K562 (cell line): ENCODE measurements around the gene FOXO3. TPM values are rescaled to one million over a fixed set of nuclear protein-coding genes. Genes with fewer than 3 reads are reported as not detected.

Experiments used
- CSDE1 ChIP-seq, 2 experiments: fragments of 450-650 bp; IDR thresholded peaks; 2 replicates each; pipeline ENCODE4 v1.6.1; 2016; ENCODE audit warnings: mild to moderate bottlenecking in 1 of 2
- CUX1 ChIP-seq: fragments of 200-800 bp; sonication (Bioruptor generic); IDR thresholded peaks from 2 replicates; pipeline ENCODE4 v1.6.1; 2016; ENCODE audit warnings: missing genetic modification characterization, missing compliant biosample characterization
- ELK1 ChIP-seq: sonication (generic); formaldehyde crosslinking; IDR thresholded peaks from 2 replicates; pipeline ENCODE4 v1.8.1; 2022; ENCODE audit warnings: missing genetic modification reagents
- ETV1 ChIP-seq: fragments of 450-650 bp; conservative IDR thresholded peaks from 2 replicates; pipeline ENCODE4 v1.6.1; 2016; ENCODE audit warnings: missing genetic modification characterization, control low read depth, low read depth, missing compliant biosample characterization
- LCOR ChIP-seq: sonication (generic); formaldehyde crosslinking; IDR thresholded peaks from 2 replicates; pipeline ENCODE4 v1.8.0; 2022; ENCODE audit warnings: mild to moderate bottlenecking, missing genetic modification reagents
- MCM7 ChIP-seq, 2 experiments: fragments of 450-650 bp; IDR thresholded peaks; 2 replicates each; pipeline ENCODE4 v1.6.1; 2016 to 2018
- POLR2H ChIP-seq: IDR thresholded peaks from 2 replicates; pipeline ENCODE4 v1.6.1; 2016; ENCODE audit warnings: missing genetic modification characterization, low read depth, mild to moderate bottlenecking, control low read depth, missing compliant biosample characterization, moderate library complexity
- SMARCA4 ChIP-seq: fragments of 450-650 bp; IDR thresholded peaks from 2 replicates; pipeline ENCODE4 v1.6.1; 2016
- TCF7 ChIP-seq: sonication (generic); IDR thresholded peaks from 2 replicates; pipeline ENCODE4 v1.6.1; 2016; ENCODE audit warnings: antibody characterized with exemption, borderline replicate concordance
- TEAD2 ChIP-seq: fragments of 450-650 bp; IDR thresholded peaks from 2 replicates; pipeline ENCODE4 v1.6.1; 2016; ENCODE audit warnings: missing genetic modification characterization, control low read depth, missing compliant biosample characterization
- THAP12 ChIP-seq: fragments of 250-450 bp; sonication (Bioruptor Pico); IDR thresholded peaks from 2 replicates; pipeline ENCODE4 v1.9.0; 2021; ENCODE audit warnings: mild to moderate bottlenecking, inconsistent platforms
- TSC22D4 ChIP-seq: fragments of 450-650 bp; IDR thresholded peaks from 2 replicates; pipeline ENCODE4 v1.6.1; 2016; ENCODE audit warnings: missing genetic modification characterization, missing biosample characterization, control low read depth
- VEZF1 ChIP-seq: fragments of 200-800 bp; sonication (Bioruptor generic); IDR thresholded peaks from 2 replicates; pipeline ENCODE4 v1.6.1; 2017; ENCODE audit warnings: missing genetic modification characterization, missing compliant biosample characterization
- ZBTB17 ChIP-seq: fragments of 450-650 bp; formaldehyde crosslinking; IDR thresholded peaks from 2 replicates; pipeline ENCODE4 v1.4.0; 2020; ENCODE audit warnings: mild to moderate bottlenecking
- ZNF431 ChIP-seq: sonication (generic); formaldehyde crosslinking; IDR thresholded peaks from 2 replicates; pipeline ENCODE4 v1.8.0; 2022; ENCODE audit warnings: mild to moderate bottlenecking, missing genetic modification reagents
- polyA plus RNA-seq, 8 experiments: library from polyadenylated mRNA; depleted of rRNA in 4 of 8; stranded (reverse) in 5 of 8; unstranded in 3 of 8; fragments of >200 nt; fragmentation: Nextera tagmentation in 2 of 8; fragmentation: Illumina TruSeq in 1 of 8; extraction: Ambion mirVana in 2 of 8; extraction: Trizol in 1 of 8; gene quantifications; 2 replicates each; pipeline versions ENCODE4 v1.2.1 to v1.2.3, GENCODE V29; 2011 to 2014; ENCODE audit warnings: inconsistent platforms in 1 of 8, missing spikeins in 1 of 8
- total RNA-seq, 7 experiments: library from RNA; depleted of rRNA in 6 of 7; stranded (reverse); fragments of >200 nt in 6 of 7; fragmentation: Illumina TruSeq in 2 of 7; extraction: Trizol in 2 of 7; gene quantifications; 2 replicates each; pipeline versions ENCODE4 v1.2.1 to v1.2.3, GENCODE V29; 2011 to 2021; ENCODE audit warnings: low replicate concordance in 1 of 7

FOXO3 gene
- total and polyA plus RNA-seq, 9 of the 15 experiments (the other 6 are each of a cell fraction or from before 2014, with no cell fraction given), result 3.0 to 14.6 (median 6.0) TPM

GRCh38 chr6:108559097-108559883, 1.4 kb upstream of the FOXO3 start (continued):
- TF ChIP-seq VEZF1, result peak; percentile 91
- peak; percentile 92 for TF ChIP-seq SMARCA4
- 0 out of 2 replicates have a peak, but pooled peaks have one; percentile 15 for TF ChIP-seq ZBTB17 (CRISPR knock-in tag)
- TF ChIP-seq ETV1 (tag), result no peak
- TF ChIP-seq TEAD2, result no peak
- peak; percentile 66; the same call in 1 of the 2 replicates for TF ChIP-seq THAP12 (CRISPR knock-in tag)
- no peak for TF ChIP-seq TSC22D4 (tag)
- no peak for TF ChIP-seq ZNF431
- TF ChIP-seq CUX1 (CRISPR knock-in tag), result no peak
- TF ChIP-seq TCF7, result no peak; the same call in 1 of the 2 replicates
- no peak for TF ChIP-seq ELK1 (CRISPR knock-in tag)
- TF ChIP-seq CSDE1 (IDR thresholded peaks at IDR 0.05), result no peak
- TF ChIP-seq LCOR (CRISPR knock-in tag), result no peak; the same call in 1 of the 2 replicates
- TF ChIP-seq POLR2H, result no peak
- TF ChIP-seq MCM7 (IDR thresholded peaks at IDR 0.05), result no peak
